ENCODE results near the gene ARSK.

Gene ARSK

GRCh38 chr5:95646569-95647431 lies 91.9 kb downstream of the ARSK start, which contains the start of gene RFESD:
Gene RFESD (plus strand): TSS chr5:95646777. CDS start chr5:95652272, 5,495 bp downstream.
- peak; percentile 76 to 85 for DNase-seq (ENCODE audit: low read depth in 2 of 2, low spot score in 1 of 2)

DNA sequence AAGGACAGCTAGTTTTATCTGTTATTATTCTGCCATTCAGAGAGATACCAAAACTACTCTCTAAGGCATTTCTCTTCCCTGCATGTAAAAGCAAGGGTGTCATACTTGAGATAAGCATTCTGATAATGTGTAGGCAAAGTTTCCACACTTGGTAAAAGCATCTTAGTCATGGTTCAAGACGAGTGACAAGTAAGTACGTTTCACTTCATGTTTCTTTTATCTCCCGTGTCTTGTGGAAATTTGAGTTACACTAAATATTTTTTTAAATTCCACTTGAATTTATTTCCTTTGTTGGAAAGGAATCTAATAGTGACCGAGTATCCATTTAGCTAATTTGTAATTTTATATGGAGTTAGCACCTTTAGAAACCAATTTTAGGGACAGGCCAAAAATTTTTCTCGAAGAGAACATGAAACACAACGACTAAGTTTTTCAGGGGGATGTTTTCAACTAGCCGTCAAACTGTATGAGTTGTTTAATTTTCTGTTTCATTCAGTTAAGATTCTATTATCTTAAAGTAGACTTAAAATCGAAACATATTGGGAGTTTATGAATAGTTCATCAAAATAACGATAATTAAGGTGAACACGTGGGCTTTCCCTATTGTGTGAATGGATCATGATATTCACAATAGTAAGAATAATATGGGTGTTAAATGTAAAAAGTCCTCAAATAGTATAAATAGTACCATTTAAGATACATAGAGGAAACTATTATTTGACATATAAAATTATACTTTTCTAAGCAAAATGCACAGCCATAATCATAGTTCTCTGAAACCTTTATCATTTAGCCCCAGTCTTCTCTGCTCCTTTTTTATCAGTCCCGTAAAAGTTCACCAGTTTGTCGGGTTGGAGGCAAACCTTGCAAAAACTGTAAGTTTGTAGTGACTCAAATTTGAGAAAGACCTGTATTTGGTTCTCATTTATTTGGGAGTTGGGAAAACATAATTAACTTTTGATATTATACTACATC lies 93.3 kb downstream of the ARSK start:
- DNase-seq (ENCODE audit: low read depth in 2 of 2, low spot score in 1 of 2): no peak

DNA sequence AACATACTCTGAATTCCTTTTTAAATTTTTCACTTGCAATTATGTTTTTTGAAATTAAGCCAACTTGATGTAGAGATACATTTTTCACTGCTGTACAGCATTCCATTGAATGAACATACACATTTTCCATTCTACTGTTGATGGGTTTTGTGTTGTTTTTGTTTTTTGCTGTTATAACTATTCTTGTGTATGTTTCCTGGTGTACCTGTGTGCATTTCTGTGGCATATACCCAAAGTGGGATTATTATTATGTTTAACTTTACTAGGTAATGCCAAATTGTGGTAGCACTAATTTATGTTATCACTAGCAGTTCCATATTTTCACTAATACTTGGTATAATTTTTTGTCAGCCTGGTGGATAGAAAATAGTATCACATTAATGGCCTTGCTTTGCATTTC lies 94.4 kb downstream of the ARSK start:
- DNase-seq (ENCODE audit: low read depth in 2 of 2, low spot score in 1 of 2): no peak

- DNase-seq (ENCODE audit: low read depth in 2 of 2, low spot score in 1 of 2): no peak
Measured at GRCh38 chr5:95649842-95650620, 95.1 kb downstream of the ARSK start.

DNA sequence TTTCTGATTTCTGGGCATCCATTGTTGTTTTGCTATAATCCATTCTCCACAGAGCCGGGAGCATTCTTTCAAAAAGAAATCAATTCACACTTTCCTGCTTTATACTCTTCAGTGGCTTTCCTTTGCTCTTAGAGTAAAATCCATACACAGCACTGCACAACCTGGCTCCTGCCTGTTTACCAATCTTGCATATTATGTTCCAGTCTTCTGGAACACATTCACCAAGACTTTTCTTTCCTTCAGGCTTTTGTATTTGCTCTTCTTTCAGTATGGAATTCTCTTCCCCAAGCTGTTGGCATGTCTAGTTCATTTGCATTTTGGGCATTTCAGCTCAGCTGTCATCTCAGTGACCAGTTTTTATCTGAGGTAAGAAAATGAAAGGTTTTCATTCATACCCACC lies 97.9 kb downstream of the ARSK start:
- DNase-seq (ENCODE audit: low read depth in 2 of 2, low spot score in 1 of 2): no peak

GRCh38 chr5:95654196-95654595 lies 99.3 kb downstream of the ARSK start:
- DNase-seq (ENCODE audit: low read depth in 2 of 2, low spot score in 1 of 2): no peak
